ENCODE measurements around the gene ANKRD27.
"Not testable (repeated sequence)": the region's sequence is repeated elsewhere in the genome, so short reads cannot be mapped to it uniquely, and the experiment has no call there.

The ANKRD27 gene

DNA sequence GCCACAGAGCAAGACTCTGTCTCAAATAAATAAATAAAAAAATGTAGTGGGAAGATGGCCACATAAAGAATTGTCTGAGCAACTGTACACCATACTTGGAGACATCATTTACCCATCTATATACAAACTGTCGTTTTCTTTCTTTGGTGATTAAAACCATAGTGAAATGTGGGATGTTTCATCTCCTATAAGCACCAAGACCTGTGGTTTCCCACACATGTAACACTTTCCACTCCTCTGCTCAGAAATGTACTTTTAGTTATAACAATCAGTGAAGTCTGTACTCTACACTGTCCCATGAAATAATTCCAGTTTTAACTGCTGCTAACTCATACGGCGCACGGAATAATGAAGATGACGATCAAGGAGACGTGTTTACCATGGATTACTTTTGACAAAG lies 75.7 kb downstream of the ANKRD27 start:
- no peak for DNase-seq

DNA sequence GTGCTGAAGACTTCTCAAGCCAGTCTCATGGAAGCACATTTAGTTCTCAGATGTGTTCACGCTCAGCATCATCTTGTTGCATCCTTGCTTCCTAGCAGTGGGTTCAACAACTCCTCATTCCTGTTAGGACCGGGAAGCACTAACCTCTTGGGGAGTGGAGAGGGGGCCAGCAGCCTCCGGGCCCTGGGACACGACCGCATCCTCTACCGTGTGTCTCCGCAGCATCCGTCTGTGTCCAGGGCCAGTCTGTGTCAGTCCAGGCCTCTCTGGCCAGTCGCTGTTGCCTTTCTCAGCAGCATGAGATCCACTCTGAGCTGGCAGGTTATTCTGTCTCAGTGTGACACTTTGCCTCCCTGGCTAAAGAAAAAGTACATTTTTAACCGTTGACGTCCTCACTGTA lies 77.0 kb downstream of the ANKRD27 start:
- DNase-seq: no peak

DNA sequence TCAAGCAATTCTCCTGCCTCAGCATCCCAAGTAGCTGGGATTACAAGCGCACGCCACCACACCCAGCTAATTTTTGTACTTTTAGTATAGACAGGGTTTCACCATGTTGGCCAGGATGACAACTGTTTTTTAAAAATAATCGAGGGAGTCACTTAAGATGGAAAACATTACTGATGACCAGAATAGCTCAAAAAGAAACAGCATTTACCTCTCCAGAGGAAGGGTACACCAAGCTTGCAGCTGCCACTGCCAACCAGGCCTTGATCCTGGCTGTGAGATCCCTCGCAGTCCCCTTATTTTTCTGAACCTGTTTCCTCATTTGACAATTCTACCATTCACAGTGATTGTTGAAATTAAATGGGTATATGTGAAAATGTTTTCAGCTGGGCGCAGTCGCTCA lies 79.5 kb downstream of the ANKRD27 start:
- no peak for DNase-seq

DNA sequence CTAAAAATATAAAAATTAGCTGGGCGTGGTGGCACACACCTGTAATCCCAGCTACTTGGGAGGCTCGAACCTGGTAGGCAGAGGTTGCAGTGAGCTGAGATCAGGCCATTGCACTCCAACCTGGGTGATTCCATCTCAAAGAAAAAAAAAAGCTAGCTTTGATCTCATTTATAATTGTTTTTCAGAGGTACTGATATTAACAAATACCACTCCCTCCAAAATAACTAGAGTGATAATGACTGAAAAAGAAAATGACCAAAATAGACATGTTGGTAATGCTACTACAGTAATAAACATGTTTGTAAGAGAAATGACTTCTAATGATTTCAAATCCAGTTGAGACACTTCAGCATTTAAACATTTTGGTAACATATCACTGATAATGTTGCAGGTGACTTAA lies 81.0 kb downstream of the ANKRD27 start:
- DNase-seq: no peak

DNA sequence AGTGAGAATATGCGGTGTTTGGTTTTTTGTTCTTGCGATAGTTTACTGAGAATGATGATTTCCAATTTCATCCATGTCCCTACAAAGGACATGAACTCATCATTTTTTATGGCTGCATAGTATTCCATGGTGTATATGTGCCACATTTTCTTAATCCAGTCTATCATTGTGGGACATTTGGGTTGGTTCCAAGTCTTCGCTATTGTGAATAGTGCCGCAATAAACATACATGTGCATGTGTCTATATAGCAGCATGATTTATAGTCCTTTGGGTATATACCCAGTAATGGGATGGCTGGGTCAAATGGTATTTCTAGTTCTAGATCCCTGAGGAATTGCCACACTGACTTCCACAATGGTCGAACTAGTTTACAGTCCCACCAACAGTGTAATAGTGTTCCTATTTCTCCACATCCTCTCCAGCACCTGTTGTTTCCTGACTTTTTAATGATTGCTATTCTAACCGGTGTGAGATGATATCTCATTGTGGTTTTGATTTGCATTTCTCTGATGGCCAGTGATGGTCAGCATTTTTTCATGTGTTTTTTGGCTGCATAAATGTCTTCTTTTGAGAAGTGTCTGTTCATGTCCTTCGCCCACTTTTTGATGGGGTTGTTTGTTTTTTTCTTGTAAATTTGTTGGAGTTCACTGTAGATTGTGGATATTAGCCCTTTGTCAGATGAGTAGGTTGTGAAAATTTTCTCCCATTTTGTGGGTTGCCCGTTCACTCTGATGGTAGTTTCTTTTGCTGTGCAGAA lies 87.1 kb downstream of the ANKRD27 start:
- DNase-seq: not testable (repeated sequence)

DNA sequence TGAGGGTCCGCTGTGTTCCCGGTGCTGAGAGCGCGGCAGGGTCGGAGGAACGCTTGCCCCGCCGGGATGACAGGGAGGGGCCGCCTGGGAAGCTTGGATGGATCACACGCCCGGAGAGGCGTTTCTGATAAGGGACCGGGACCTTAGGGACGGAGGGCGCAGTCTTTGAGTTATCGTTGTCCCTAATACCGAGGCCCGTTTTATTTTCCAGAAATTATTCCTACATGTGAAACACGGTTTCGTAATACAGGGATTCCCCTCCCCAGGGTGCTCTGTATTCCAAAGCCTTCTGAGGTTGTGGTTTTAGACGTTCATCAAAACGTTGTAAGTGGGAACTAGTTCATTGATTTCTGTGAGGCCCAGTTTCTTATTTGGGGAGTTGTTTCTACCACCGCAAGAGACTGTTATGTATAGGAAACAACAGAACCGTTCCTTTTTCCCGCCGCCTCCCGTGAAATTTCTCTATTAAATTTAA lies 93.2 kb downstream of the ANKRD27 start:
- DNase-seq: peak in 1 of 2 donors; percentile 27

DNA sequence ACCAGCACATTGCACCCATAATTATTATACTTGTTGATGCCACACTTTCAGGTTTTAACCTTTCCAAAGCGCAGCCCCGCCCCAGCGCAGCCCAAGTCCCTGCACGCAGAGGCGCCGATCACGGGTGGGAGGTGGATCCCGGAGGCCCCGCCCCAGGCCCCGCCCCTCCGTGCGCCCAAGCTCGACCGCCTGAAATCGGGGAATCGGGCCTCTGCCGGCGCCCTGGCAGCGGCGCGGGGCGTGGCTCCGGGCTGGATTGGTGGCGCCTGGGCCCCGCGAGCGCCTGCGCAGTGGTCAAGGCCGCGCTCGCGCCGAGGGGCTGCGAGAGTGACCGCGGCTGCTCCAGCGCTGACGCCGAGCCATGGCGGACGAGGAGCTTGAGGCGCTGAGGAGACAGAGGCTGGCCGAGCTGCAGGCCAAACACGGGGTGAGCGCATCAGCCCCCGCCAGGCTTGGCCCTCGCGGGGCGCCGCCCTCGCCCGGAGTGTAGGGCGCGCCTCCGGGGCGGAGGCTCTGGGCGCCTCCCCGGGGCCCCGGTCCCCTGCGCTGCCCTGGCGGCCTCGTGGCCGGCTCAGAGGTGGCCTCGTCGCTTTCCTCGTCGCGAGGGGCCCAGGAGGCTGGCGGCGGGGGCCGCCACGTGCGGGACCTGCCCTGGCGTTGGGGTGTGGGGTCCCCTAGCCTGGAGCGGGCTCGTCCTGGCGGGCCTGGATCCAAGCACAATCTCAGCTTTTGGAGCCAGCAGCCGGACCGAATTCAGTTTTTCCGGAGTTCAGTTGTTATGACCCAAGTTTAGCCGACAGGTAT lies 93.9 kb downstream of the ANKRD27 start, which contains the start of gene PDCD5:
Gene PDCD5, plus strand, starts transcription at position 290 of the 804 bp plus-strand sequence. Its CDS starts 72 bp downstream, at position 362.
- DNase-seq: peak; percentile 97 to 98

DNA sequence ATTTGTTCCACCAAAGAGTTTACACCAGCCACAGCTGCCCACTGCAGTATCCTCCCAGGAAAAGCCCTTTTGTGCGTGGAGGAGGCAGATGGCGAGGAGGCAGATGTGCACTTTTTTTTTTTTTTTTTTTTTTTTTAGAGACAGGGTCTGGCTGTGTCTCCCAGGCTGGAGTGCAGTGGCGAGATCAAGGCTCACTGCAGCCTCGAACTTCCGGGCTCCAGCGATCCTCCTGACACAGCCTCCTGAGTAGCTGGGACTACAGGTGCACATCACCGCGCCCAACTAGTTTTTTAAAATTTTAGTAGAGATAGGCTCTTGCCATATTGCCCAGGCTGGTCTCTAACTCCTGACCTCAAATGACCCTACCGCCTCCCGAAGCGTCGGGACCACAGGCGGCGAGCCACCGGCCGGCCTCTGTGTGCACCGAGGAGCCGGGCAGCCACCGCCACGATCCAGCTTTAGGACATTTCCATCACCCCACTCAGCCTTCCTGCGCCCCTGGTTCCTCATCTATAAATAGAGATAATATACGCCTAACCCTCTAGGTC lies 94.6 kb downstream of the ANKRD27 start:
- no peak for DNase-seq

DNA sequence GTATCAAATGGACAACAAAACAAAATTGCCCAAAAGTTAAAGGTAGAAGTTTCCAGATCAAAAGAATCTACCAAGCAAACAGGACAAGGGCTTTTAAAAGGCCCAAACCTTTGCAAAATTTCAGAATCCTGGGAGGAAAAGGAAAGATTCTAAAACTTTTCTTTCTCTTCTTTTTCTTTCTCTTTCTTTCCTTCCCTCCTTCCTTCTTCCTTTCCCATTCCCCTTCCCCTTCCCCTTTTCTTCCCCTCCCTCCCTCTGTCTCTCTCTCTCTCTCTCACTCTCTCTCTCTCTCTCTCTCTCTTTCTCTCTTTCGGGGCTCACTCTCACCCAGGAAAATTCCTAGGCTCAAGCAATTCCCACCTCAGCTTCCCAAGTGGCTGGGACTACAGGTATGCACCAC lies 98.2 kb downstream of the ANKRD27 start:
- no peak for DNase-seq

DNA sequence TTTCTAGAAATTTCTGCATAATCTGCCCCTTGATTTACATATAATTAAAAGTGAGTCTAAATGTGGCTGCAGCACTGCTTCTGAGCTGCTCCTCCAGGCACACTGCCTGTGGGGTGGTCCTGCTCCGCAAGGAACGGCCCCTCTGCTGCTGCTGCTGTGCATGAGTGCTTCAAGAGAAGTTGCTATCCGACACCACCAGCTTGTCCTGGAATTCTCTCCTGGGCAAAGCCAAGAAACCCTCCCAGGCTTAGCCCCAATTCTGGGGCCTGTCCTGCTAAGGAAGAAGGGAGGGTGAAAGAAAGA lies 101.5 kb downstream of the ANKRD27 start:
- no peak for DNase-seq

DNA sequence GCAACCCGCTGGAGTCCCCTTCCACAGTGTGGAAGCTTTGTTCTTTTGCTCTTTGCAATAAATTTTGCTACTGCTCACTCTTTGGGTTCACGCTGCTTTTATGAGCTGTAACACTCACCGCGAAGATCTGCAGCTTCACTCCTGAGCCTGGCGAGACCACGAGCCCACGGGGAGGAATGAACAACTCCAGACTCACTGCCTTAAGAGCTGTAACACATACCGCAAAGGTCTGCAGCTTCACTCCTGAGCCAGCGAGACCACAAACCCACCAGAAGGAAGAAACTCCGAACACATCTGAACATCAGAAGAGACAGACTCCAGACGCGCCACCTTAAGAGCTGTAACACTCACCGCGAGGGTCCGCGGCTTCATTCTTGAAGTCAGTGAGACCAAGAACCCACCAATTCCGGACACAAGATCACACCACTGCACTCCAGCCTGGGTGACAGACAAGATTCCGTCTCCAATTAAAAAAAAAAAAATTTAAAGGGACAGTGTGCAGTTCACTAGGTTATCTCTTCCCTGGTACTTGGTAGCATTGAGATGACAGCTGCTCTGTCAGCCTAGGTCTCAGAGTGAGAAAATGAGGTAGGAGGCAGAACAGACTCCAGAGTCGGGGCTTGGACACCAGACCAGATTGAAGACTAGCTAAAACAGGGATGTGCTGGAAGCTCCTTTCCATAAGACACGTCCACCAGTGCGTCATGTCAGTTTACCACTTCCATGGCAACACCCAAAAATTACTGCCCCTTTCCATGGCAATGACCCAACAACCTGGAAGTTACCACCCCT lies 102.1 kb downstream of the ANKRD27 start:
- peak in 1 of 2 donors; percentile 9 for DNase-seq

DNA sequence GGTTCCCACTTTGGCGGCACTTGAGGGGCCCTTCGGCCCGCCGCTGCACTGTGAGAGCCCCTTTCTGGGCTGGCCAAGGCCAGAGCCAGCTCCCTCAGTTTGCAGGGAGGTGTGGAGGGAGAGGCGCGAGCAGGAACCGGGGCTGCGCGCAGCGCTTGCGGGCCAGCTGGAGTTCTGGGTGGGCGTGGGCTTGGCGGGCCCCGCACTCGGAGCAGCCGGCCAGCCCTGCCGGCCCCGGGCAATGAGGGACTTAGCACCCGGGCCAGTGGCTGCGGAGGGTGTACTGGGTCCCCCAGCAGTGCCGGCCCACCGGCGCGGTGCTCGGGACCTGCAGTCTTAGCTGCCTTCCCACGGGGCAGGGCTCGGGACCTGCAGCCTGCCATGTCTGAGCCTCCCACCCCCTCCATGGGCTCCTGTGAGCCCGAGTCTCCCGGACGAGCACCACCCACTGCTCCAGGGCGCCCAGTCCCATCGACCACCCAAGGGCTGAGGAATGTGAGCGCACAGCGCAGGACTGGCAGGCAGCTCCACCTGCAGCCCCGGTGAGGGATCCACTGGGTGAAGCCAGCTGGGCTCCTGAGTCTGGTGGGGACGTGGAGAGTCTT lies 103.4 kb downstream of the ANKRD27 start:
- DNase-seq: not testable (repeated sequence)

DNA sequence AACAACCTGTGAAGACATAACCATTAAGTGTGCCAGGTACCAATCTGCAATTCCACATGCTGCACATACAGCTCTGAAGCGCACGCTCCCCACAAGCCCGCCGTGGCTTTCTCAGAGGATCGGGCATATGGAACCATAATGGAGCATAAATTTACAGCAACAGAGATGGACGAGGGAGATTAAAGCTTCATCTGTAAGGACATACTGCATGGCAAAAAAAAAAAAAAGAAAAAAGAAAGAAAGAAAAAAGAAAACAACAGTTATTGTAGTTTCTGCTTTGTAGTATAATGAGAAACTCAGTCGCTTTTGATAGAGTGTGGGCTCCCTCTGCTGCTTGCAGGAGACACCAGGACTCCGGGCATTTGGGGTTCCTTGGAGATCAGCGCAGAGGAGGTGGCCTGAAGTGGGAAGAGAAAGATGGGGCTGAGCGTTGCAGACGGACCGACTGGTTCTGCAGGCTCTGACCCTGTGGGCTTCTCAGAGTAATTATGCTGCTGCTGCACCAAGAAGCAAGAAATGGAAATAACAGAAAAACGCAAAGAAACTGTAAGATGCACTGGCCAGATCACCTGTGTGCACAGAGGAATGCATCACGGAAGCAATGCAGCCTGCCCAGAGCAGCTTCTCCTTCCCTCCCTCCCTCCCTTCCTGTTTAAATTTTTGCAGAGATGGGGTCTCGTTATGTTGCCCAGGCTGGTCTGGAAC lies 104.7 kb downstream of the ANKRD27 start:
- peak; percentile 53 to 70 for DNase-seq

DNA sequence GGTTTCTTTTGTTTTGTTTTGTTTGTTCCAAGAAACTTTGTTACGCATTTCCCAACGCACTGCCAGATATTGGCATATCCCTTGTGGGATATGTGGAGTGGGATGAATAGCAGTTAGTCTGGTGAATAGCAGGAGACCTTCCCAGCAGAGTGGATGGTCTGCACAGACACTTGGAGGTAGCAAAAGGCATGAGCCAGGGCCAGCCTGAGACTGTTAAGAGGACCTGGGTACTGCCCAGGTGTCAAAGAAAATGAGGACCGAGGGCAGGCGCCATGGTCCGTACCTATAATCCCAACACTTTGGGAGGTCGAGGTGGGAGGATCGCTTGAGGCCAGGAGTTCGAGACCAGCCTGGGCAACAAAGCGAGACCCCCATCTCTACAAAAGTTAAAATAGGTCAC lies 107.5 kb downstream of the ANKRD27 start:
- no peak for DNase-seq

DNA sequence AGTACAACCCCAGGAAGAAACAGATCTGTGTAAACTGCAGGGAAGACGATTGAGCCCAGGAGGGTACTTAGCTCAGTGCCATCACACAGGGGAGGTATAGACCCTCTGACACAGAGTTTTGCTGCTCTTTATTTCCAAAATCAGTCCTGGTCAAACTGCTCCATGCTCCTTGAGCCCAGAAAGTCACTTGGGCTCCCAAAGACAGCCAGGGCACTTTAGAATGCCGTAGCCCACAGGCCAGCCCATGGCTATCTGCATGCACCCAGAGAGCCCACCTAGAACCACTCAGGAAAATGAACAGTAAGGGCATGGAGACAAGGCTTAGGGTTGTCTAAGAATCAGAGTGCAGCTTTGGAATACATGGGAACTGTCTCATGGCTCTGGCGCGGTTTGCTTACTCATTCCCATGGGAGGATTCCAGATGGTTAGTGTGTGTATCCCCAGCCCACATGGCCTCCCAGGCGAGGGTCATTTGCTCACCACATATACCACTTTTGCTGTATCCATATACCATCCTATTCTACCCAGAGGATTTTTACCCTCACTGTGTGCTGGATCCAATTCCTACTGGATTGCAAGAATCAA lies 108.6 kb downstream of the ANKRD27 start:
- DNase-seq: no peak

DNA sequence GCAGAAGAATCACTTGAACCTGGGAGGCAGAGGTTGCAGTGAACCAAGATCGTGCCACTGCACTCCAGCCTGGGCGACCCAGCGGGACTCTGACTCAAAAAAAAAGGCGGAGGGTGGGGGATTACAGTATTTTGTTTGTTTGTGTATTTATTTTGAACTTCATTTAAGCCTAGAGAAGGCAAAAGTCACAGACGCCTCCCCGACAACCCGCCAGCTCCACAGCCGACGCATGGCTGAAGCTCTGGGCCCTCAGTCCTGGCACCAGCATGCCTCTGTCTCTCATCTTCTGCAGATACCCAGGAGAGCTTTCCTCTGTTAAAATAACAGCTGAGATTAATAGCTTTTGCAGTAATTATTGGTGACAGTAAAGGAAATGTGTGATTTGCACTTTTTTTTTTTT lies 111.2 kb downstream of the ANKRD27 start:
- DNase-seq: no peak

DNA sequence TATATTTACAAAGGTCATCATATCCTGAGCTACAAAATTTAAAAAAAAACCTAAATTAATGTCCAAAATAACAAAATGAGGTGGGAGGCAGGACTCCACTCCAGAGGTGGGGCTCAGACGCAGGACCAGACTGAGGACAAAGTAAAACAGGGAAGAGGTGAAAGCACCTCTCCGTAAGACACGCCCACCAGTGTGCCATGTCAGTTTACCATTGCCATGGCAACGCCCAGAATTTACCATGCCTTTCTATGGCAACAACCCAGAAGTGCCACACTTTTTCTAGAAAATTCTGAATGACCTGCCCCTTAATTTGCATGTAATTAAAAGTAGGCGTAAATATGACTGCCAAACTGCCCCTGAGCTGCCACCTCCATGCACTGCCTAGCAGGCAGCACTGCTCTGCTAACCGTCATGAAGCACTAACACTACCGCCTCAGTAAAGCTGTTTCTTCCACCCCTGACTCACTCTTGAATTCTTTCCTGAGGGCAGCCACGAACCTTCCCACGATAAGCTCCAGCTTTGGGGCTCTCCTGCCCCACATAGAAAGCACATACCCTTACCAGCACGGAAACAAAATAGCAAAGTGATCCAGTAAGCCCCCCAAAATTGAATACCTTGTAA lies 116.3 kb downstream of the ANKRD27 start:
- DNase-seq: no peak

DNA sequence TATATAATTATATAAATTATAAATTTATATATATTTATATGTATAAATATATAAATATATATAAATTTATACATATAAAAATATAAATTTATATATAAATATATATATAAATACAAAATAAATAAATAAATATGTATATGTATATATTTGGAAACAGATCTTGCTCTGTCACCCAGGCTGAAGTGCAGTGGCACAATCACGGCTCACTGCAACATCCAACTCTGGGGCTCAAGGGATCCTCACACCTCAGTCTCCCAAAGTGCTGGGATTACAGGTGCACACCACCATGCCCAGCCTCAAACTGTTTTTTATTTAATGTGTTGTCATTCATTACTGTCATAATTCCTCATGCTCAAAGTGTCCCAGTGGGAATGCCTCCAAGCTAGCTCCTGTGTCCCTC lies 119.2 kb downstream of the ANKRD27 start:
- DNase-seq: no peak

DNA sequence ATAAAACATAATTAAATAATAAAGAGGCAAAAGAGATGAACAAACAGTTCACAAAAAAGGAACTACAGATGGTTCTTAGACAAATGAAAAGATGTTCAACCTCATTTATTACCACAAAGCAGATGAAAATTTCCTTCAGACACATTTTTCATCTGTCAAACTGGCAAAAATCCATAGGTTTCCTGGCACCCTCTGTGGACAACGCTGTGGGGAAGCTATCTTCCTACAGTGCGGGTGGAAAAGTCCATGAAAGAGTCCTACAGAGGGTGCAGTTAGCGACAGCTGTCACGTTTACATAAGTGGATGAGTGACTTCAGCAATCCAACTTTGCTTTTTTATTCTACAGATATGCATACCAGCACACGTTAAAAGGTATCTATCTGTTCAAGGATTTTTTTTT lies 124.3 kb downstream of the ANKRD27 start:
- no peak for DNase-seq

Data from CD4-positive, alpha-beta T cell treated with Interferon alpha-2 for 1 hour (primary cell).